Measurements from ENCODE around the gene MGA. TPM values are rescaled to one million over a fixed set of nuclear protein-coding genes. Genes with fewer than 3 reads are reported as not detected.
"Not testable (repeated sequence)": the region's sequence is repeated elsewhere in the genome, so short reads cannot be mapped to it uniquely, and the experiment has no call there.

MGA gene
- total RNA-seq, 1 experiment from 2014 or later, result 23.4 TPM

DNA sequence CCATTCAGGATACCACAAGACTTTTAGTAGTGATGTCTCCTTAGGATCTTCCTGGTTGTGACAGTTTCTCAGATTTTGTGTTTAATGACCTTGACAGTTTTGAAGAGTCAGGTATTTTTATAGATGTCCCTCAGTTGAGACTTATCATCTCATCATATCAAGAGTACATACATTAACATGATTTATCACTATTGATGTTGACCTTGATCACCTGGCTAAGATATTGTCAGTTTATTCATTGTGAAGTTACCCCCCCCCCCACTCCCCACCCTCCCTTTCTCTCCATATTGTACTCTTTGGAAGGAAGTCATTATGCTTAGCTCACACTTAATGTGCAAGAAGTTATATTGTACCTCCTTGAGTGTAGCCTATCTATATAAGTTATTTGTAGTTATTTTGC is 42.9 kb downstream of the MGA start:
- DNase-seq (ENCODE audit: extremely low read depth, low read depth), result no peak

DNA sequence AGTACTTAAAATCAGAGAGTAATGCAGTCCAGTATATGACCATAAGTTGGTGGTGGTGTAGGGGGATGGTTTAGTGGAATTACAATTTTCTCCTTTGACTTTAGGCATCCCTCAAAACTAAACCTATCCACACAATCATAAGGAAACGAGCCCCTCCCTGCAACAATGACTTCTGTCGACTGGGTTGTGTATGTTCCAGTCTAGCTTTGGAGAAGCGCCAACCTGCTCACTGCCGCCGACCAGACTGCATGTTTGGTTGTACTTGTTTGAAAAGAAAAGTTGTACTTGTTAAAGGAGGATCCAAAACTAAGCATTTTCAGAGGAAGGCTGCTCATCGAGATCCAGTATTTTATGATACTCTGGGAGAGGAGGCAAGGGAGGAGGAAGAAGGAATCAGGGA is 52.8 kb downstream of the MGA start:
- DNase-seq (ENCODE audit: extremely low read depth, low read depth), result no peak

DNA sequence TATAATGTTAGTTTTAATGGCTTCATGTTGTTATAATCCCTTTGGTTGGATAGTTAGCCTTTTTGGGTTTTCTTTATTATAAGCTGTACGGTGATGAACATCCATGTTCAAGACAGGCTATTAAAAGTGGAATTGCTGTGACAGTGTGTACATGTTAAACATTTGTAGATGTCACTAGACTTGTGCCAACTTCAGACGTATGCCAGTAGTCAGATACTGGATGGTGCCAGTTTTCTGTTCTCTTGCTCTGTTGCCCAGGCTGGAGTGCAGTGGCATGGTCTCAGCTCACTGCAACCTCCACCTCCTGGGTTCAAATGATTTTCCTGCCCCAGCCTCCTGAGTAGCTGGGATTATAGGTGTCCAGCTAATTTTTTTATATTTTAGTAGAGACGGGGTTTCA is 54.1 kb downstream of the MGA start:
- no peak for DNase-seq (ENCODE audit: extremely low read depth, low read depth)

DNA sequence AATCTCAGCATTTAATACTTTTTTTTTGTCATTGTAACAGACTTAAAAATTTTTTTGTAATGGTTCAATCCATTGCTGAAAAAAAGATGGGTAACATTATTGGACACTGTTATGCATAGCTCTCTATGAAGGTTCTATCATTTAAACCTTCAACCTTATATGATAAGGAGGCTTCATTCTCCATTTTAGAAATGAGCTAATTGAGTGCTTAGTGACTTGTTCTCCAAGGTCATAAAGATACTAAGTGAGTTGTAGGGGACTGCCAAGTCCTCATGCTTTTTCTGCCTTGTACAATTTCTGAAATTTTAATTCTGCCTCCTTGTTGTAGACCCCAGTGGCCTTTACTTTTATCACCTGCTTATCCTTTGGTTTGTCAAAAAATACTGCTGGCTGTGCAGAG is 56.7 kb downstream of the MGA start:
- no peak for DNase-seq (ENCODE audit: extremely low read depth, low read depth)

DNA sequence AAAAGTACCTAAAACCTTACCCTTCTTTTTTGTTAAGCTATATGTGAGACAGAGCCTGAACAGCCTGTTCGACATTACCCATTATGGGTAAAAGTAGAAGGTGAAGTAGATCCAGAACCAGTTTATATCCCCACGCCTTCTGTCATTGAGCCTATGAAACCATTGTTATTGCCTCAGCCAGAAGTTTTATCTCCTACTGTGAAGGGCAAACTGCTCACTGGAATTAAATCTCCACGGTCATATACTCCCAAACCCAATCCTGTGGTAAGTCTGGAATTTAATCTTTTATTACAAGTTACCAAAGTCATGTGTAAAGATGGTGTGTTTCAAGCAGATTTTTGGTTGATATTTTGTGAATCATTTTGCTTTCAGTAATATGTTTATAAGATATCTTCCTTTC is 66.9 kb downstream of the MGA start:
- no peak for DNase-seq (ENCODE audit: extremely low read depth, low read depth)

DNA sequence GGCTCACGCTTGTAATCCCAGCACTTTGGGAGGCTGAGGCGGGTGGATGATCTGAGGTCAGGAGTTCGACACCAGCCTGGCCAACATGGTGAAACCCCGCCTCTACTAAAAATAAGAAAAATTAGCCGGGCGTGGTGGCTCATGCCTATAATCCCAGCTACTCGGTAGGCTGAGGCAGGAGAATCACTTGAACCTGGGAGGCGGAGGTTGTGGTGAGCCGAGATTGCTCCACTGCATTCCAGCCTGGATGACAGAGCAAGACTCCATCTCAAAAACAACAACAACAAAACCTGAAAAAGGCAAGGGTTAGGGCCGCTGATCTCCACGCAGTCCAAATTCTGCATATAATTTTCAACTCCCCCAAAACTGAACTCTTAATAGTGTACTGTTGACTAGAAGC is 67.9 kb downstream of the MGA start:
- not testable (repeated sequence) for DNase-seq (ENCODE audit: extremely low read depth, low read depth)

DNA sequence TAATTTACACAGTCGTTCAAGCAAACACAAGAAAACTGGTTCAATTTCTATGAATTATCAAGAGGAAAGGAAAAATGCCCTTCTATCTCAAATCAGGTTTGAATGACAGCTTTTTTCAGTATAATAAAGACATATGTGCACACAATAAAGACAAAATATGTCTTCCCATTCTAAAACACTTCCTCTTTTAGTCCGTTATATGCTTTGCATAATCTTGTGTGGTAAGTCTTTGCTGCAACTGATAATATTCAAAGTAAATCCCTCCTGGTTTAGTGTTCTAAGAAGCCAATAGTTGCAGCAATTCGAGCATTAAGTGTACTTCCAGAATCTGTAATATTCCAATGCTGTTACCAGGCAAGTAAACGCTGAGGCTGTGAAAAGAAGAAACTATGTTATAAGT is 70.3 kb downstream of the MGA start:
- no peak for DNase-seq (ENCODE audit: extremely low read depth, low read depth)

DNA sequence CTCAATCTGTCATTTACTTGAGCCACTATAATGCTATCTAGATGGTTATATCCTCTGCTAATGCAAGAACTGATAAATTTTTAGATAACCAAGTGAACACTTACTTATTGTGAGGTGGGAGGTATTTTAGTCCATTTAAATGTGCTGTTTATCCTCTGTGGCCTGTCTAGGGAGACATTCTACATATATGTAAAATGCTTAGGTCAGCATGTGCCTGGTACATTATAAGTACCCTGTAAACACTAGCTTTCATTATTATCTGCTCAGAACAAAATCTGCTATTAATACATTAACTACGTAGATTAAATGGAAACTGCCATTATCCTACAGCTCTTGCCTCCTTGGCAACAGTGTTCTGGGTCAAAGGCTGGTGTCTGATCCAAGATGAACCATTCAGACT is 72.3 kb downstream of the MGA start:
- no peak for DNase-seq (ENCODE audit: extremely low read depth, low read depth)

DNA sequence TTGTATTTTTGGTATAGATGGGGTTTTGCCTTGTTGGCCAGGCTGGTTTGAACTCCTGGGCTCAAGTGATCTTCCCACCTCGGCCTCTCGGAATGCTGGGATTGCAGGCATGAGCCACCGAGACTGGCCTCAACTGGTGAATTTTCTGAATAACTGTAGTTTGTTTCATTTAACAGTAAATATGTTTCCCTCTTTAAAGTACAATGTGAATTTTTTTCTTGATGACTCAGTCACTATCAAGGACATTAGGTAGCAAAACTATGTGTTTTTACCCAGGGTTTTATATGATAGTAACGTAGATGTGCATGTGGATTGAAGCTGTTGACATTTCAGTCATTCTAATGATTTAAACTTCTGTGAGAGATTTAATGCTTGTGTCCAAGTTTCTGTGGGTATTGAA is 73.9 kb downstream of the MGA start:
- DNase-seq (ENCODE audit: extremely low read depth, low read depth), result no peak

DNA sequence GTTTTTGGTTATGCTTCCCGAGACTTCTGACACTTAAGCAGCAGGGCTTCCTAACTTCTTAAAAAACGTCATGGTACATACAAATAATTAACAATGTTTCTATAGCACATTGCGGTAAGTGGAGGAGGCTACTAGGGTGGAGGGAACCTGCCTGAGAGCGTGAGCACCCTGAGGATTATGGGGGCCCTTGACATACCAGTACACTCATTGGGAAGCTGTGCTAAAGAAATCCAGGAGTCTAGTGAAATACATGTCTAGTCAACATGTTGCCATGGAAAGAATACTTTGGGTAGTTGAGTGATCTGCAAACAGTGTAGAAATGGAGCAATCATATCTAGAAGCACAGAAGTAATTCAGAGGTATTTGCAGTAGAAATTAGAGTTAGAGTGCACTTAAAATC is 74.8 kb downstream of the MGA start:
- DNase-seq (ENCODE audit: extremely low read depth, low read depth), result no peak

DNA sequence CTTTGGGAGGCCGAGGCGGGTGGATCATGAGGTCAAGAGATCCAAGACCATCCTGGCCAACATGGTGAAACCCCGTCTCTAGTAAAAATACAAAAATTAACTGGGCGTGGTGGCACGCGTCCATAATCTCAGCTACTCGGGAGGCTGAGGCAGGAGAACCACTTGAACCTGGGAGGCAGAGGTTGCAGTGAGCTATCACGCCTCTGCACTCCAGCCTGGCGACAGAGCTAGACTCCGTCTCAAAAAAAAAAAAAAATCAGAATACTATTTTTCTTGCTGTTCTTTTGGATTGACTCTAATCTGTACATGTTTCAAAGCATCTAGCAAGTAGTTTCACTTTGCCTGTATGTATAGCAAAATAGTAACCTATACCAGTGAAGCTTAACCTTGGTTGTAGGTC is 75.3 kb downstream of the MGA start:
- DNase-seq (ENCODE audit: extremely low read depth, low read depth), result not testable (repeated sequence)

DNA sequence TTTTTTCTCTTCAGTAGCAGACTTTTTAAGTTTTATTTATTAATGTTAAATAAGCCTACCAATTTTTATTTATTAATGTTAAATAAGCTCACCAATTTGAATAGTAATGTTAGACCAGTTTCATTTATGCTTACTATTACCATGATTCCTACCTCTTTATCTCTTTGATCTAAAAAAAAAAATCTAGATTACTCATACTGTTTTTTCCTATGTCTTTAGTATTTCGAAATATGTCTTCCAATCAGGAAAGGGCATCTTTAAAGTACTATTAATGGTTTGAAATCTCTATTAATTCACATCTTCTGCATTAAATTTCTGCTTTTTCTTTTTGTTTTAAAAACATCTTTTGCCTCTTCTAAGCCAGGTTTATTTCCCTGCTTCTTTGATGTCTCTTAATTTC is 86.6 kb downstream of the MGA start:
- DNase-seq (ENCODE audit: extremely low read depth, low read depth), result no peak

DNA sequence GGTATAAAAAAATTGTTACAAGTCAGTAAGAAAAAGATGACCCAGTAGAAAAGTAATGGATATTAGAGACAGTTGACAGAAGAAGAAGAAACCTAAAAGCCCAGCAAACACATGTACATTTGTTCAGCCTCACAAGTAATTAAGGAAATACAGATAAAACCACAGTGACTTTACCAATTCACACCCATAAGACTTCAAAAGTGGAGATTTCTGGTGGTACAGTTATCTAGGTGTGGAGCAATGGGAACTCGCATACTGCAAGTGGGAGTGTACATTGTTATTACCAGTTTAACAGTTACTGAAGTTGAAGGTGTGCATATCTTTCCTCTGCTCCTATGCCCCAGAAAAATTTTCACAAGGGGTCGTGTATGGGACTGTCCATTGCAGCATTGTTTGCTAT is 96.0 kb downstream of the MGA start:
- DNase-seq (ENCODE audit: extremely low read depth, low read depth), result no peak

DNA sequence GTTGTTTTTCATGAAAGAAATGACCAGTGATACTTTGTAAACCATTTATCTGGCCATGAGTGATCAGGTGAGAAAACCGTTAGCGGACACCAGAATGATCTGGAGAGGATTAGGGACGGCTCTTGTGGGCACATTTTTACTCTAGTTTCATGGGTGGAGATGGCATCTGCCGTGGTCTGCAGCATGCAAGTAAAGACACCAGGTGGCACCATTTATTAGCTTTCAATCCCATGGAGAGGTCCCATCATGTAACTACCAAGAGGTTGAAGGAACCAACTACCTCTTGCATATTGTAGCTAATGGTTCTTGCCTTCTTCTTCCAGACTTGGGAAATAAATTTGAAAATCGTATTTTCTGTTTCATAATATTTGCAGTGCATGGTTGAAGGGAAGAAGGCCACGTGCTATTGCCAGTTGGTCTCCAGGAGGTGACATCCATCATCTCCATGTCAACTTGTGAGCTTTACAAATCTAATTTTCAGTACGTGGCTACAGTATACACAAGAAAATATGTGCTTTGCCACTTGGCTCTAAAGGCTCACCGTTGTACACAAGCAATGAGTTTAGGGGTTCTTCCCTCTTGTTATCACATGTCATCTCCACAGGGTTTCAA is 112.6 kb downstream of the MGA start:
- DNase-seq (ENCODE audit: extremely low read depth, low read depth), result peak; percentile 49

DNA sequence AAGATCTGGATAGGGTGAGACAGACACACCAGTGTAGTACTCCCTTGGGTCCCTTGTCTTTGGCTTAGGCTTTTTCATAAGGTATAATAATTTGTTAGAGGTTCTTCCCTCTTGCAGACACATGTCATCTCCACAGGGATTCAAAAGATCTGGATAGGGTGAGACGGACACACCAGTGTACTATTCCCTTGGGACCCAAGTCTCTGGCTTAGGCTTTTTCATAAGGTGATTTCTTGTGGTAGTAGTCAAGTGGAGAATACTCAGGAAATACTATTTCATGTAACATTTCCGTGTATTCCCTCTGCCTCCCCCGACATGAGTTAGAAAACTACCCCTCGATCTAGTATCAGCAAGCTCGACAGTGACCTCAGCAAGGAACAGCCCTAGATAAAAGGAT is 113.1 kb downstream of the MGA start:
- no peak for DNase-seq (ENCODE audit: extremely low read depth, low read depth)

DNA sequence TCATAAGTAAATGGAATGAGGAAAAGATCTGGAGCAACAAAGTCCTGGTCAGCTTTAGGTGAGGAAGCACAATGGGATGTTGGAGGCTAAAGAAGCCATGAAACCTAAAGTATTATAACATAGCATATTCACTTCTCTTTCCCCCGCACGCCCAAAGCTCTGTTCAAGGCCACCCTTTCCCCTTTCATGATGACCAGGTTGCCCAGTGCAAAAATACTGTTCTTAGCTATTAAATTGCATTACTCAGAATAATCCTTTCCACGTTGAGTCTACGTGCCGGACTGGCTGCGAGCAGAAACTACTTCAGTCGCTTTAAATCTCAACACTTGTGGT is 113.5 kb downstream of the MGA start:
- DNase-seq (ENCODE audit: extremely low read depth, low read depth), result no peak

DNA sequence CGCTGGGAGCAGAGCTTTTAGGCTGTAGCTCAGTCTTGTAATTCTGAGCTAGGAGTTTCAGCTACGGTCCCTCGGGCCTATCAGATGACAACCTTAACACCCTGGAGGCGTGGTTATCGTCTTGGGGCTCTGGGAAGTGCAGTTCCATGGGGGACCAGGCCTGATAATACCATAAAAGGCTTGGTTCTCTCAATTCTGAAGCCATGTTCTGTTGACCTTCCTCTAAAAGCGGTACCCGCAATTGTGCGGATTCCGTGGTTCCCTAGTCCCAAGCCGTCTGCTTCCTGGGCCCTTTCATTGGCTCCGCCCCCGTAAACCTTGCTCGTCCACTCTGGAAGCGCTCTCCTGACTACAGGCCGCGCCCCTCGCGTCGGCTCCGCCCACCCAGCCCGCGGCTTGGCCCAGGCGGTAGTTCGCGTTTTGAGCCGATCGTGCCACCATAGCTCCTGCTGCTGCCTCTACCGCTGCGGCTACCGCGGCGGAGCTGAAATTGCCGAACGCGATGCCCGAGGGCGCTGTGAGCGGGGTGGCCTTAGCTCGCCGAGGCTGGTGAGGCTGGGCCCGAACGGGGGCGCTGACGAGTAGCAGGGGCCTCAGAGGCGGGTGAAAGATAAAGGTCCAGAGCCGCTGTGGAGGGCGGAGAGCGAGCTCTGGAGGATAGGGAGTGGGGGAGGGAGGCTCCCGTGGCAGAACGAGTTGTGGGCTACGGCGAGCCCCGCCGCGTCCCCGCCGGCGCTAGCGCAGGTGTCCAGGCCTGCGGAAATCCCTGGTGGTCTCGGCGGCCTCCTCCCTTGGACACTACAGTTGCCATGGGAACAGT is 114.1 kb downstream of the MGA start, which contains the start of gene MAPKBP1:
MAPKBP1 (plus strand) TSS at position 423 of the 820 bp plus-strand sequence. CDS start 792 bp downstream, outside the sequence.
- peak; percentile 96 for DNase-seq (ENCODE audit: extremely low read depth, low read depth)

DNA sequence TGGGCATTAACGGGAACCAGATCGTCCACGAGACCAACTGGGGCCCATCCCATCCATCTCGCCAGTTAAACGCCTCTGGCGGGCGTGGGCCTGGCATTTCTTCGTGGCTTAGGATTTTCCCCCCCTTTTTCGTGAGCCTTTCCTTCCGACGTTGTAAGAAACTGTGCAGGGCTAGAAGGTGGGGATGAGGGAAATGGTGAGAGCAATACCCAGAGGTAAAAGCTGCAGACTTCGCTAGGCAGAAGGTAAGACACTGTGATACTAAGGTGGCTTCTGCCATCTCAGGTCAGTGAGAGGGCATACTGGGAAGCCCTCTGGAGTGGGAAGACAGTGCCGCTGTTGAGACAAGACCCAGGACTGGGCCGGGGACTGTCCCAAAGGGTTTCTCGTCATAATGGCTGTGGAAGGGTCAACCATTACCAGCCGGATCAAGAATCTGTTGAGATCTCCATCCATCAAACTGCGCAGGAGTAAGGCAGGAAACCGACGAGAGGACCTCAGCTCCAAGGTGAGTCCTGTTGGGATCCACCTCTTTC is 114.7 kb downstream of the MGA start:
- no peak for DNase-seq (ENCODE audit: extremely low read depth, low read depth)

DNA sequence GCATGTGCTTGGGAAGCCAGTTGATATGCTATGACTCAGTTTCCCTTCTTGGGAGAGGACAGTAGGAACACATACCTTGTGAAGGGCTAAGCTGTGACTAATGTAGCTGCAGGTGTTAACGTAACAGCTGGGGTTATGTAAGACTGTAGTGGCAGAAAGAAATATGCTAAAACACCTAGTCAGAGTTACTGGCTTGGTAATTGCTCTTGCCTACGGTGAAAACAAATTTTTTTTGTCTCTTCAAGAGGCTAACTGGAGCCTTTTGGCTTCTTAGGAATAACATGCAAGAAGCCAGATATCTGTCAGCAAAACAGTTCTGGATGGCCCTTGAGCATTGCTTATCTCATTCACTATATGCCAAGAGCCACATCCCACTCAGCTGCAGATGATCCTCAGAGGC is 115.4 kb downstream of the MGA start:
- DNase-seq (ENCODE audit: extremely low read depth, low read depth), result no peak

DNA sequence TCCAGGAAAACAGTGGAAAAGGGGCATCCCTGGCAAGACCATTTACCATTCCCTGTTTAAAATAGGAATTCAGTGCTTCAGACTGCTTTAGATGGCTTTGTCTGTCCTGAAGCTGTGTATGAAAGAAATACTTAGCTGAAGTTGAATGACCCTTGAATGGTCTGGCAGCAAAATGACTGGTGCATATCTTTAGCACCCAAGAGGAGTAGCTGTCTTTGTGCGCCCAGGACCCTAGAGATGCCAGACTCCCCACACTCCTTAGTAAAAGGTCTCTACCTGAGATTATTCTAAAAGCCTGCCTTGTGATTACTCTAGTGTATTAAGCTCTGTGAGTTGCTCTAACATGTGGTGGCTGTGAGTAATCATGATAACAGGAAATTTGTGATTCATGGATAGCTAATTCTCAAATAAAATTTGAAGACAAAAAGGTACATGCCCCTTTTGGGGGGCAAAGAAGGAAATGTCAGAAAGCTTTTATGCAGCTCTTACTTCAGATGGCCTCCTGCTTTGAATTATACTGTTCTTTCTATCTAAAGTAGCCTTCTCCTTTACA is 117.3 kb downstream of the MGA start:
- no peak for DNase-seq (ENCODE audit: extremely low read depth, low read depth)

DNA sequence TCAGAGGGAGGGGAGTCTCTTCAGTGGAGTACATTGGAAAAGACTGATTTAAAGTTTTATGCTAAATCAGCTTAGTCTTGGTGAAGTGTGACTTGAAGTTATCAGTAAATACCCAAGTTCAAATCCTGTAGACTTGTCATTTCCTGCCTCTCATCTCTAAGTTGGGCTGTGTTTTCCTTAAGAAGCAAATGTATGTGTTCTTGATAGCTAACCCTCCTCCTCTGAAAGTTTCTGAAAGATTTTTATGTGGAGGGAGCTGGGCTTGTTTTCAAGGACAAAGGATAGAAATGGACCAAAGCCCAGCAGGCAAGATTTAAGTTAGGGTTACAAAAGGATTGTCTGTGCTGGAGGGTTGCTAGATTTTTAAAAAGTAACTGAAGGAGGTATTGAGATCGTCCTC is 118.3 kb downstream of the MGA start:
- DNase-seq (ENCODE audit: extremely low read depth, low read depth), result no peak

DNA sequence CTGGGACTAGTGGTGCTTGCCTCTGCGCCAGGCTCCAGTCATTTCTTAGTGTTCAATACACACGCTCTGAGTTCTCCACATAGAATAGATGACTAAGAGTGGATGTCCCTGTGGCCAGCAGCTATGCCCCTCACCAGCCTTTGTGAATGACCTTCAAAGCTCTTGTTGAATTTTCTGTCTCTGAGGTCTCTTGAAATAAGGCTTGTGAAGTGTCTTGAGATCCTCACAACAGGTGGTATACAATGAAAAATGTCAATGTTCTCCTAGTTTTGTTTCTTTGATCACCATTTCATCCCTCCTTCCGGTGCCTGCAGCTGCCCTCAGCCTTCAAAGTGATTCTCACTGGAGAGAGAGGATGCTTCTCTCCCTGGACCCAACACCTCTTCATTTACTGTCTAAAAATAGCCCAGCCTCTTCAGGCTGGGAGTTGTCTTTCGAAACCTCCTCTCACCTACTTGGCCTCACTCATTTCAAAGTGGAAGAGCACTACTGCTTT is 119.5 kb downstream of the MGA start:
- no peak for DNase-seq (ENCODE audit: extremely low read depth, low read depth)

Measured in NCI-H460 (cell line).